HG02970 (cell line): Measurements from ENCODE around the gene PCBD2.
"Not testable (repeated sequence)": the region's sequence is repeated elsewhere in the genome, so short reads cannot be mapped to it uniquely, and the experiment has no call there.

Experiments used
- ATAC-seq: cut with Tn5 transposase; IDR thresholded peaks from one replicate; pipeline ENCODE4 v1.9.1; 2021; ENCODE audit warnings: mild to moderate bottlenecking, moderate library complexity, moderate number of reproducible peaks; ENCODE audit not compliant: unreplicated experiment, low FRiP score

The PCBD2 gene

GRCh38 chr5:134949316-134949715 is 44.4 kb downstream of the PCBD2 start:
- no peak for ATAC-seq

- no peak for ATAC-seq
Measured at GRCh38 chr5:134957920-134958608, 53.1 kb downstream of the PCBD2 start.

GRCh38 chr5:134958755-134959154 is 53.8 kb downstream of the PCBD2 start:
- no peak for ATAC-seq

GRCh38 chr5:134963098-134963497 is 58.2 kb downstream of the PCBD2 start:
- ATAC-seq = no peak

GRCh38 chr5:134964359-134965270 is 59.7 kb downstream of the PCBD2 start:
- ATAC-seq = no peak

GRCh38 chr5:134965271-134965825 is 60.4 kb downstream of the PCBD2 start:
- ATAC-seq = no peak

- no peak for ATAC-seq
Measured at GRCh38 chr5:134967607-134968006, 62.7 kb downstream of the PCBD2 start, which contains the start of gene CATSPER3. TSS of gene CATSPER3 (plus strand) at chr5:134967907. CDS start at chr5:134967992, 85 bp downstream.

- no peak for ATAC-seq
Measured at GRCh38 chr5:134968055-134968454, 63.1 kb downstream of the PCBD2 start.

- ATAC-seq = no peak
Measured at GRCh38 chr5:134969166-134969565, 64.2 kb downstream of the PCBD2 start.

GRCh38 chr5:134975078-134975715 is 70.3 kb downstream of the PCBD2 start:
- ATAC-seq = no peak

GRCh38 chr5:134975843-134976242 is 70.9 kb downstream of the PCBD2 start:
- ATAC-seq = no peak

GRCh38 chr5:134976841-134977240 is 71.9 kb downstream of the PCBD2 start:
- ATAC-seq = no peak

- ATAC-seq = no peak
Measured at GRCh38 chr5:134979416-134979815, 74.5 kb downstream of the PCBD2 start.

GRCh38 chr5:134982230-134982629 is 77.3 kb downstream of the PCBD2 start:
- ATAC-seq = no peak

- ATAC-seq = no peak
Measured at GRCh38 chr5:134989266-134989830, 84.4 kb downstream of the PCBD2 start.

- not testable (repeated sequence) for ATAC-seq
Measured at GRCh38 chr5:134990183-134990582, 85.3 kb downstream of the PCBD2 start.

- no peak for ATAC-seq
Measured at GRCh38 chr5:134992148-134992547, 87.2 kb downstream of the PCBD2 start.

GRCh38 chr5:134993161-134993560 is 88.2 kb downstream of the PCBD2 start:
- ATAC-seq = no peak

GRCh38 chr5:134994560-134995156 is 89.7 kb downstream of the PCBD2 start:
- no peak for ATAC-seq

GRCh38 chr5:134995850-134996402 is 91.0 kb downstream of the PCBD2 start:
- ATAC-seq = no peak
